Heart right ventricle (tissue), 16 donors: Measurements from ENCODE around the gene TAF10. TPM values are rescaled to one million over a fixed set of nuclear protein-coding genes. Genes with fewer than 3 reads are reported as not detected.

Experiments
- ATAC-seq, 8 donors: fragments of 200-7000 bp; cut with Tn5 transposase; one replicate each; pipeline ENCODE4 v1.9.1; 2020; ENCODE audit warnings: mild to moderate bottlenecking in 8 of 8, moderate library complexity in 8 of 8, moderate number of reproducible peaks in 1 of 8
- DNase-seq, 2 donors: peaks; one replicate each; pipeline ENCODE4 v3.0.0-alpha.2; 2020
- H3K27ac ChIP-seq, 10 donors: fragments of 200-600 bp; sonication (generic) in 2 of 10; one replicate each; pipeline versions ENCODE4 v1.5.0 to v1.8.0; 2020 to 2022; ENCODE audit warnings: mild to moderate bottlenecking in 3 of 10
- H3K27me3 ChIP-seq, 7 donors: fragments of 200-600 bp; one replicate each; pipeline ENCODE4 v1.8.0; 2021 to 2022; ENCODE audit warnings: mild to moderate bottlenecking in 2 of 7
- H3K36me3 ChIP-seq, 9 donors: fragments of 200-600 bp; sonication (generic) in 1 of 9; one replicate each; pipeline versions ENCODE4 v1.5.0 to v1.8.0; 2020 to 2022; ENCODE audit warnings: mild to moderate bottlenecking in 2 of 9
- H3K4me1 ChIP-seq, 9 donors: fragments of 200-600 bp; sonication (generic) in 1 of 9; one replicate each; pipeline versions ENCODE4 v1.5.0 to v1.8.0; 2020 to 2022; ENCODE audit warnings: mild to moderate bottlenecking in 4 of 9
- H3K4me3 ChIP-seq, 10 donors: fragments of 200-600 bp; sonication (generic) in 2 of 10; one replicate each; pipeline versions ENCODE4 v1.5.0 to v1.8.0; 2020 to 2022; ENCODE audit warnings: mild to moderate bottlenecking in 7 of 10, moderate library complexity in 2 of 10
- H3K9me3 ChIP-seq, 11 donors: fragments of 200-600 bp in 10 of 11; sonication (generic) in 2 of 11; one replicate each; pipeline versions ENCODE4 v1.5.0 to v1.8.0; 2013 to 2022; ENCODE audit warnings: mild to moderate bottlenecking in 2 of 11, control low read depth in 1 of 11, moderate library complexity in 1 of 11
- CTCF ChIP-seq, 9 donors: fragments of 200-600 bp; sonication (generic) in 2 of 9; IDR thresholded peaks; one replicate each; pipeline versions ENCODE4 v1.5.0 to v1.8.0; 2021 to 2022; ENCODE audit warnings: antibody characterized with exemption in 9 of 9, mild to moderate bottlenecking in 5 of 9, moderate library complexity in 1 of 9
- WGBS, 2 donors: extraction: QIAGEN DNeasy Blood & Tissue Kit; methylation state at CpG; one replicate each; pipeline ENCODE4 v1.1.7; 2013; ENCODE audit warnings: inconsistent platforms in 1 of 2; 5-methylcytosine and 5-hydroxymethylcytosine counted together
- intact Hi-C, 10 donors: fragments of 100-400 bp; cut with DNase I; formaldehyde crosslinking; loops; one replicate each; pipeline versions ENCODE4 v1.11.1 to v1.14.2; 2022
- polyA plus RNA-seq, 2 donors: library from polyadenylated mRNA; stranded (reverse); fragments of 200-250 nt; gene quantifications; one replicate each; pipeline ENCODE4 v1.2.3, GENCODE V29; 2013
- total RNA-seq, 10 donors: library from RNA; stranded (reverse); fragmentation: NEBNext Ultra II Directional in 3 of 10; extraction: Animal tissue kit (Norgen Biotek cat#: 25700) in 3 of 10; gene quantifications; one replicate each; pipeline versions ENCODE4 v1.2.1 to v1.2.4, GENCODE V29; 2021 to 2023
- donor health status: Arrhythmogenic right ventricular cardiomyopathy.
- donor health status: ischemic (EF 13 %, LVEDD 7.1; RV severe dilation, severe dysfunction).
- donor health status: healthy with polysubstance abuse.
- donor health status: DM: no; HTN: yes; CAD: no.
- donor health status: DM: no; HTN: no; CAD: no.
- donor health status: ischemic (EF 25% LVEDD 6.9; RV normal size, moderate dysfunction).
- donor health status: ischemic (EF 25% LVEDD 5.7; RV mildly dilated, moderate dysfunction).
- donor health status: healthy.
- donor health status: DM: yes; HTN: yes; CAD: no.
- donor health status: Ischemic cardiomyopathy.
- donor health status: ischemic (EF 35%, LVEDD 5.7; RV mildly dilated, moderate dysfunction).
- donor health status: nonischemic (EF 11% LVEDD 7.7; RV severe dilation, severe dysfunction).
- donor health status: DM: yes; HTN: yes; CAD: no.
- donor health status: PGD.
- donor health status: ischemic (EF 29% LVEDD 5.4; RV normal size, mild dysfunction).
- donor health status: nonischemic (EF 23%, LVEDD 6.1; RV moderate dilation, normal function).

Gene TAF10
- total and polyA plus RNA-seq, 12 donors, result 78.0 to 254 (median 90.5) TPM

- intact Hi-C loops, result no loop called here
- Histone ChIP-seq H3K4me3 (no peak overlapping the region), H3K27ac (no peak overlapping the region), H3K9me3 (peaks cover 0 to 35% (median 21%) of the 10 kb centered on the region in 11 donors), H3K4me1 (peaks cover 0 to 25% (median 14%) of the 10 kb centered on the region in 9 donors), H3K27me3 (no peaks in the 10 kb centered on the region), H3K36me3 (peaks cover 0 to 5% (median 0%) of the 10 kb centered on the region in 9 donors)
- TF ChIP-seq CTCF (IDR thresholded peaks at IDR 0.05), result no peak
- DNase-seq (no peak), ATAC-seq (no peak)
- WGBS, 2 donors, result 96 to 97% methylated on average over 4 of the region's 4 CpGs
Measured at GRCh38 chr11:6584528-6584927, 27.5 kb downstream of the TAF10 start.

- no peak overlapping the region for H3K4me3 ChIP-seq
- no peak overlapping the region for H3K27ac ChIP-seq
- no peaks in the 10 kb centered on the region for H3K27me3 ChIP-seq
- 91 to 95% methylated on average over 1 of the region's 1 CpG for WGBS, 2 donors
- peaks cover 0 to 5% (median 0%) of the 10 kb centered on the region in 9 donors for H3K36me3 ChIP-seq
- intact Hi-C loops, result no loop called here
- ATAC-seq, result no peak
- no peak for DNase-seq
- TF ChIP-seq CTCF (IDR thresholded peaks at IDR 0.05), result no peak
- peaks cover 0 to 25% (median 14%) of the 10 kb centered on the region in 9 donors for H3K4me1 ChIP-seq
- H3K9me3 ChIP-seq, result peaks cover 0 to 35% (median 21%) of the 10 kb centered on the region in 11 donors
Measured at GRCh38 chr11:6583584-6583983, 28.4 kb downstream of the TAF10 start.

- 50 to 61% methylated on average over 2 of the region's 2 CpGs for WGBS, 2 donors
- no peak for TF ChIP-seq CTCF (IDR thresholded peaks at IDR 0.05)
- Histone ChIP-seq H3K27ac (no peak overlapping the region), H3K9me3 (peaks cover 0 to 32% (median 19%) of the 10 kb centered on the region in 11 donors), H3K4me3 (no peak overlapping the region), H3K4me1 (peaks cover 10 to 27% (median 21%) of the 10 kb centered on the region in 9 donors), H3K27me3 (no peaks in the 10 kb centered on the region), H3K36me3 (peaks cover 0 to 4% (median 0%) of the 10 kb centered on the region in 9 donors)
- intact Hi-C loops, result no loop called here
- DNase-seq (no peak), ATAC-seq (peak in 2 of 8 donors; percentile 39 to 55)
Measured at GRCh38 chr11:6579681-6580080, 32.3 kb downstream of the TAF10 start.

GRCh38 chr11:6578134-6578533 lies 33.9 kb downstream of the TAF10 start:
- Histone ChIP-seq H3K27me3 (no peaks in the 10 kb centered on the region), H3K27ac (peak overlapping the region in 1 of 10 donors; percentile 82), H3K36me3 (no peaks in the 10 kb centered on the region), H3K4me1 (peaks cover 10 to 27% (median 21%) of the 10 kb centered on the region in 9 donors), H3K4me3 (no peak overlapping the region), H3K9me3 (peaks cover 0 to 16% (median 5%) of the 10 kb centered on the region in 11 donors)
- DNase-seq (no peak), ATAC-seq (no peak)
- WGBS, 2 donors, result 94% methylated on average over 1 of the region's 1 CpG
- no peak for TF ChIP-seq CTCF (IDR thresholded peaks at IDR 0.05)
- intact Hi-C loops, result no loop called here
